ENCODE data around the gene MEG3.

Gene MEG3

GRCh38 chr14:100902295-100903133 is 76.6 kb downstream of the MEG3 start:
- no peak for TF ChIP-seq CTCF (IDR thresholded peaks at IDR 0.05; ENCODE audit: insufficient read depth, low read length, poor library complexity, severe bottlenecking)
- H3K27me3 ChIP-seq (replicated peaks; ENCODE audit: control insufficient read depth, insufficient read depth, low read length): no peaks in the 10 kb centered on the region
- no peak for DNase-seq (ENCODE audit: extremely low read depth, insufficient read length)
- H3K4me3 ChIP-seq (replicated peaks; ENCODE audit: low read depth, low read length): no peak overlapping the region
- H3K36me3 ChIP-seq (ENCODE audit: control insufficient read depth, insufficient read depth, low read length): no peaks in the 10 kb centered on the region

- no peaks in the 10 kb centered on the region for H3K36me3 ChIP-seq (ENCODE audit: control insufficient read depth, insufficient read depth, low read length)
- H3K27me3 ChIP-seq (replicated peaks; ENCODE audit: control insufficient read depth, insufficient read depth, low read length): no peaks in the 10 kb centered on the region
- no peak for DNase-seq (ENCODE audit: extremely low read depth, insufficient read length)
- H3K4me3 ChIP-seq (replicated peaks; ENCODE audit: low read depth, low read length): no peak overlapping the region
- TF ChIP-seq CTCF (IDR thresholded peaks at IDR 0.05; ENCODE audit: insufficient read depth, low read length, poor library complexity, severe bottlenecking): no peak
Measured at GRCh38 chr14:100903134-100903468, 77.2 kb downstream of the MEG3 start.

- DNase-seq (ENCODE audit: extremely low read depth, insufficient read length): no peak
- no peaks in the 10 kb centered on the region for H3K27me3 ChIP-seq (replicated peaks; ENCODE audit: control insufficient read depth, insufficient read depth, low read length)
- no peaks in the 10 kb centered on the region for H3K36me3 ChIP-seq (ENCODE audit: control insufficient read depth, insufficient read depth, low read length)
- no peak for TF ChIP-seq CTCF (IDR thresholded peaks at IDR 0.05; ENCODE audit: insufficient read depth, low read length, poor library complexity, severe bottlenecking)
- no peak within 1 kb of the TSS for H3K4me3 ChIP-seq (replicated peaks; ENCODE audit: low read depth, low read length)
Measured at GRCh38 chr14:100903672-100904185, 77.8 kb downstream of the MEG3 start, which contains the start of gene RTL1. RTL1 (minus strand) TSS chr14:100903722; CDS start chr14:100884788, 18,934 bp downstream.

- no peaks in the 10 kb centered on the region for H3K27me3 ChIP-seq (replicated peaks; ENCODE audit: control insufficient read depth, insufficient read depth, low read length)
- no peak for DNase-seq (ENCODE audit: extremely low read depth, insufficient read length)
- H3K36me3 ChIP-seq (ENCODE audit: control insufficient read depth, insufficient read depth, low read length): no peaks in the 10 kb centered on the region
- no peak overlapping the region for H3K4me3 ChIP-seq (replicated peaks; ENCODE audit: low read depth, low read length)
- no peak for TF ChIP-seq CTCF (IDR thresholded peaks at IDR 0.05; ENCODE audit: insufficient read depth, low read length, poor library complexity, severe bottlenecking)
Measured at GRCh38 chr14:100904307-100905087, 78.6 kb downstream of the MEG3 start.

- Histone ChIP-seq H3K4me3 (replicated peaks; ENCODE audit: low read depth, low read length) (no peak overlapping the region), H3K36me3 (ENCODE audit: control insufficient read depth, insufficient read depth, low read length) (no peaks in the 10 kb centered on the region), H3K27me3 (replicated peaks; ENCODE audit: control insufficient read depth, insufficient read depth, low read length) (no peaks in the 10 kb centered on the region)
- no peak for DNase-seq (ENCODE audit: extremely low read depth, insufficient read length)
- no peak for TF ChIP-seq CTCF (IDR thresholded peaks at IDR 0.05; ENCODE audit: insufficient read depth, low read length, poor library complexity, severe bottlenecking)
Measured at GRCh38 chr14:100905166-100905565, 79.2 kb downstream of the MEG3 start.

Measured in GM06990 (cell line).